Measurements from ENCODE around the gene DGKG.

Gene DGKG

GRCh38 chr3:186368176-186368575 lies 6.1 kb upstream of the DGKG start:
- FAIRE-seq, result no peak
- DNase-seq (ENCODE audit: low spot score), result no peak

- no peak for DNase-seq (ENCODE audit: low spot score)
- FAIRE-seq, result no peak
These were observed 5.6 kb upstream of the DGKG start for GRCh38 chr3:186367631-186368030.

DNA sequence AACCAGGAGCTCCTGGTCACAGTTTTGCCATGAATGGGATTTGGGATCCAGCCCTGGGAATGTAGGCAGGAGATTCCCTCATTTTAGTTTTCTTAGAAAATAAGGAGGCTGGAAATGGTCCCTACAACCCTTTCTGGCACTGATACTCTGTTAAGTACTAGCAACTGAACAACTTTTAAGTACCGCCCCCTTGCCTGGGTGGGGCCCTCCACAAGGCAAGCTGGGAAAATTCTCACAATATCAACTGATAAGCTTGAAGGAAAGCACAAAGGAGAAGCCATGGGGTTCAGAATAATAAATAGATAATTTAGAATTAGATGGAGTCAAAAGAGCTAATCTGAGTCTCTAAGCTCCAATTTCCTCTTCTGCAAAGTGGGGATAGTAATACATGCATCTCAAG lies 4.2 kb upstream of the DGKG start:
- DNase-seq (ENCODE audit: low spot score) (no peak), FAIRE-seq (no peak)

DNA sequence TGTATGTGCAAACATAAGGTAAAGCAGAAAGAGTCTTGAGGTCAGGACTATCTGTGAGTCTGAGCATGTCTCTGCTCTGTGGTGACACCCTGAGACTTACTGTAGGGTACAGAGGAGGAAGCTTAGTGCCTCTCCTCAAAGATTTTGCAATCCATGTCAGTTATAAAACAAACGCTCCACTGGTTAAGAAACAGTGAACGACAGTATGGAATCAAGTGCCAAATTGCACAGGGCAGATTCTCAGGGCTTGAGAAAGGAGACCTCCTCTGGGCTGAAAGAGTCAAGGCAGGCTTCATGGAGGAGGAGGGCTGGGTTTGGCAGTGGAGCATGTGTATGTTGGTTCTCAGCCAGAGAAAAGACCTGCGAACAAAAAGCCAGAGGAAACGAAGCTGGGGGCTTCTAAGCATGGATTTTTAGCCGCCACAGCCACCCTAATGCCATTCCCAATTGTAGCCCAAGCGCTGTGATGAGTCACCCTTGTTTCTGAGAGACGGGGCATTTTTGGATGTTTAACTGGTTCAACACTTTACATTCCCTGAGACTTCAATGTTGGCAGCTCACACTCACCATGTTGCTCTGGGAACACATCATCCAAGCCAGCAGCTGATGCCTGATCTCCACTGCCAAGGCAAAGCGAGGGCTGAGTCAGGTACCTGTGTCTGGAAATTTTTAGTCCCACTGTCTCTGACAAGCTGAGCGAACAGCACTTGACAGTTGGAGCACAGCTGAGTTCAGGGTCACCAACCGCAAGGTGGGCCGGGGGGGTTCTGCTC lies 3.4 kb upstream of the DGKG start:
- no peak for FAIRE-seq
- no peak for DNase-seq (ENCODE audit: low spot score)

DNA sequence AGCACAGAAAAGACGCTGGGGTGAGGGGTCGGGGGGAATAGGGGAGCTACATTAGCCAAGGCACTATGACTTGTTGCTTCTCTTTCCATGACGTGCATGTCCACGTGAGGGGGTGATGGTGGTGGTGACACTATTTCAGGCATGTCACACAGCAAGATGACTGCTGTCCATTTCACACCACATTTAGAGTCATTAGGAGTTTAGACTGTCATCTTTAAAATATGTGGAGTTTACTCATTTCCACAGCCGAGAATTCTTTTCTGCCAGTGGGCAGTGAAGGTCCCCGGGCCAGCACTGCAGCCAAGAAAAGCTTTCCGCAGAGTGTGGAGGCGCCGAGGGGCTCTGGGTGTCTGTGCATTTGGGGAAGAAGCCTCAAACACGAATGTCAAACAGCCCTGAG lies 954 bp upstream of the DGKG start:
- DNase-seq (ENCODE audit: low spot score) (no peak), FAIRE-seq (no peak)

GRCh38 chr3:186362537-186362842 lies 456 bp upstream of the DGKG start:
- no peak for FAIRE-seq
- no peak for DNase-seq (ENCODE audit: low spot score)

- no peak for DNase-seq (ENCODE audit: low spot score)
- FAIRE-seq, result no peak
These were observed 730 bp downstream of the DGKG start for GRCh38 chr3:186361246-186361761.

DNA sequence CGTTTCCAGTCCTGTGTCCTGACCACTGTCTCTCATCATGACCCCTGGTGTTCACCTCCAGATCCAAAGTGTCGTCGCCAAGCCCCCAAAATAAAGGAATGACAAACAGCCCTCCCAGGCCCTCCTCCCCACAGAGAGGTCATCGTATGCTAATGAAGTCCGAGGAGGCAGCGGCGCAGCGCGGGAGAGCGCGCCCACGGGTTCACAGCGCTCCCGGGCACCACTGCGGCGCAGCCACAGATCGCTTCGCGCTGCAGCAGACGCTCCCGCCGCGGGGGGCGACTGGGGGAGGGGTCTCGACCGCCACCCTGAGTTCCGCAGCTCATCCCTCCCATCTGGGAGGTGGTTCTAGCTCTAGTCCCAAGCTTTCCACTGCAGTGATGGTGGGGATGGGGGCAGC lies 1.3 kb downstream of the DGKG start:
- DNase-seq (ENCODE audit: low spot score) (no peak), FAIRE-seq (no peak)

DNA sequence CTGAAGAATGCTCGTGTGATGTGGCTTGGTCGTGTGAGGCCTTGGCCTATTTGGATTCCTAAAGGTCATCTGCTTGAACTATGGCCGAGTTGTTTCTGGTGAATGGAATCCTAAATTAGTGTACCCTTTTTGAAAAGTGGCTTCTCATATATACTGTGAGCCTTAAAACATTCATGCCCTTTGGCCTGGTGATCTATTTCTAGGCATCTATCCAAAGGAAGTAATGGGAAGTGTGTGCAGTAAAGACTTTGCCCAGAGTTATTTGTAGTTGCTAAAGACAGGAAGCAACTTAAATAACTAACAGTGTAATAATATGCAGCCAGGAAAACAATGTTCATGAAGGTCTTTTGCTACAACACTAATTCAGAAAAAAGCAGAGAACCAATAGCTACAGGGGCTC lies 3.0 kb downstream of the DGKG start:
- DNase-seq (ENCODE audit: low spot score) (no peak), FAIRE-seq (no peak)

- DNase-seq (ENCODE audit: low spot score), result no peak
- FAIRE-seq, result no peak
These were observed 5.9 kb downstream of the DGKG start for GRCh38 chr3:186356152-186356551.

DNA sequence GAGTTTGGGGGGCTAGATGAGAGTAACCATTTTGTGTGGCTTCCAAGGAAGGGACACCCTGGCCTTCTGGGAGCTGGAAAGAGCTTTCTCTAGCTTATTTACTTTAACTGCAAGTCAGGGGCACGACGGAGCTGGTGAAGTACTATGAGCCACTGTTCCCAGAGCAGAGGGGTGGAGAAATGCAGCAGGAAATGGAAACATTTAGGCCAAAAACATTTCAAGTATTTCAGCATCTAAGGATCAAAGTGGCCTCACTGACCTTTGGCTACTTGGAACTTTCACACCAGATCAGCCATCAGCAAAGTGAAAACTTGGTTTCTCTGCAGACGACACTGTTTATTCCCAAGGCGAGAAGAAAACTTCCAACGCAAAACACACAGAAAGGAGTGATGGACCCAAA lies 7.9 kb downstream of the DGKG start:
- FAIRE-seq (no peak), DNase-seq (ENCODE audit: low spot score) (no peak)

- FAIRE-seq (no peak), DNase-seq (ENCODE audit: low spot score) (no peak)
These were observed 9.7 kb downstream of the DGKG start for GRCh38 chr3:186352369-186352768.

GRCh38 chr3:186342197-186342596 lies 19.8 kb downstream of the DGKG start:
- FAIRE-seq, result no peak
- DNase-seq (ENCODE audit: low spot score), result no peak

DNA sequence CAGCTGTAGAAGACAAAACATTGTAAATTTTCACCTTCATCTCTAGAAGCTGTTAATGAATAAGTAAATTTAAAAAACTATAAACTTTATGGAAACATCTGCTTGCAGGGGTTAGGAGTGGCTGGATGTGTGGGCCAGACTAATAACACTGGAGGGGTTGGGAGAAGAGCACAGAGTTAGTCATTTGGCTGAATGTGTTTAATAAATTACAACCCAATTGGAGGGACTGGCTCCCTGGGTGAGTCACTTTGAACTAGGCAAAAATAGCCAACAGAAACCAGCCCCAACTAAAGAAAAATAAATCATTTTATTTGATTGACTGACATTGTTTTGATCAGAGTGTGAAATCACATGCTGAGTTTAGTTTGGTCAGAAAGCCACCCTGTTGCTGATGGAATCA lies 21.8 kb downstream of the DGKG start:
- no peak for FAIRE-seq
- DNase-seq (ENCODE audit: low spot score), result no peak

DNA sequence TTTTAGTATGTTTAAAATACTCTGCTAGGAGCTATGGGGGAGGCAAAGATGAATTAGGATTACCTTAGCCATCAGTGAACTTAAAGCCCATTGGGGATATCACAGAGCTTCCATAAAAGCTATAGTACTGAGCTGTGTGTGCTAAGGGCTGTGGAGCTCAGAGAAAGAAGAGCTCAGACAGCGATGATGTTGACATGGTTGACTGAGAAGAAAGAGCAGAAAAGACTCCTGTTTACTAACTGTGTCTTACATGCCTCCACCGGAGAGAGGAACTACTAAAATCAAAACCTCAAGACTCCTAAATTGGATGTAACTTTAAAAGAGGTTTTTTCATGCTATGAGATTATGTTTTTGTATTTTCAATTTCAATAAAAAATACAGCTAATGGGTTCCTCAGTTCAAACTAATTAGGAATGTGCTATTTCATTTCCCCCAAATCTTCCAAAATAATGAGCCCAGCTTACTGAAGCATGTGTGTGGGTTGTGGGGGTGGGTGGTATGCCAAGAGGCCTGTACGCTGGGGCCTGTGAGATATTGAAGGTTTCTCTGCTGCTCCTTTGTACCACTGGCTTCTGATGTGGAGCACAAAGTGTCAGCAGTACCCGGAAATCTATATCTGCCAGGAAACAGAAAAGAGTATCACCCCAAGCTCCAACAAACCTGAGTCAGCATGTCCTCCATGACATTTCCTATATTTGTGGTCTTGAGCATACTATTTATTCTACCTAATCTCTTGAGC lies 22.7 kb downstream of the DGKG start:
- DNase-seq (ENCODE audit: low spot score), result no peak
- FAIRE-seq, result no peak

GRCh38 chr3:186333256-186333655 lies 28.8 kb downstream of the DGKG start:
- FAIRE-seq (no peak), DNase-seq (ENCODE audit: low spot score) (no peak)

DNA sequence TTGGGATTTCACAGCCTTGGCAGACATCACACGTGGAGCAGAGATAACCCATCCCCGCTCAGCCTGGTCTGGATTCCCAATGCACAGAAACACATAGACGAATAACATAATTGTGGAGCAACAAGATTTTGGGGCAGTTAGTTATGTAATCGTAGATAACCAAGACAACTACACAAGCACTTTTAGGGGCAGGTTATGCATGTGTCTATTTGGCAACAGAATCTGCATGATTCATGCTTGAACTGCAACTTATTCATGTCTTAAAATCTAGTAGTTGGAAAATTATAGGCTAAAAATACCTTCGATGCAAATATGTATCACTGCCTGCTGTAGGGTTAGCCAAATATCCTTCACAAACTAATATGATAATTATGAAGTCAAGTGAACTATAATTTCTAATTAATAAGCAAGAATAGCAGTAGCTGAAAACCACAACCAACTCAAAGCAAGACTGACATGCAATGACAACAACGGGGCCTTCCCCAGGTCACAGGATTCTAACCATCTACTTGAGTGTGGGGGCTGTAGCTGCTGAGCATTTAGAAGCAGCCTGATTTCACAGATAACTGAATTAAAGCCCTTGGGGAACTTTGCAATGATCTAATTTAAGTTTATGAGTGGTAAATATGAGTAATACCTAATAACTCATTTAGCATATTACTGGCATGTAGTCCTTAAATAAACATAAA lies 31.1 kb downstream of the DGKG start:
- no peak for DNase-seq (ENCODE audit: low spot score)
- FAIRE-seq, result no peak

GRCh38 chr3:186329589-186329988 lies 32.4 kb downstream of the DGKG start:
- DNase-seq (ENCODE audit: low spot score), result no peak

GRCh38 chr3:186327912-186328487 lies 34.0 kb downstream of the DGKG start:
- FAIRE-seq (no peak), DNase-seq (ENCODE audit: low spot score) (no peak)

More at GRCh38 chr3:186329589-186329988, 32.4 kb downstream of the DGKG start:
- no peak for FAIRE-seq

GRCh38 chr3:186322761-186323160 lies 39.3 kb downstream of the DGKG start:
- no peak for DNase-seq (ENCODE audit: low spot score)
- no peak for FAIRE-seq

GRCh38 chr3:186321746-186322145 lies 40.3 kb downstream of the DGKG start:
- FAIRE-seq (no peak), DNase-seq (ENCODE audit: low spot score) (no peak)
